GM10266 (cell line): ENCODE data around the gene RBM20.
"Not testable (repeated sequence)": the region's sequence is repeated elsewhere in the genome, so short reads cannot be mapped to it uniquely, and the experiment has no call there.

Experiments
- DNase-seq: peaks from one replicate; pipeline ENCODE4 v3.0.0; 2012; ENCODE audit errors: extremely low spot score
- CTCF ChIP-seq: IDR thresholded peaks from 2 replicates; pipeline ENCODE4 v1.5.1; 2012; ENCODE audit warnings: mild to moderate bottlenecking, low read depth; ENCODE audit not compliant: control insufficient read depth, insufficient read depth; ENCODE audit errors: missing control alignments

Gene RBM20

GRCh38 chr10:110664483-110665420 is 20.6 kb downstream of the RBM20 start:
- DNase-seq: no peak
- no peak for TF ChIP-seq CTCF

DNA sequence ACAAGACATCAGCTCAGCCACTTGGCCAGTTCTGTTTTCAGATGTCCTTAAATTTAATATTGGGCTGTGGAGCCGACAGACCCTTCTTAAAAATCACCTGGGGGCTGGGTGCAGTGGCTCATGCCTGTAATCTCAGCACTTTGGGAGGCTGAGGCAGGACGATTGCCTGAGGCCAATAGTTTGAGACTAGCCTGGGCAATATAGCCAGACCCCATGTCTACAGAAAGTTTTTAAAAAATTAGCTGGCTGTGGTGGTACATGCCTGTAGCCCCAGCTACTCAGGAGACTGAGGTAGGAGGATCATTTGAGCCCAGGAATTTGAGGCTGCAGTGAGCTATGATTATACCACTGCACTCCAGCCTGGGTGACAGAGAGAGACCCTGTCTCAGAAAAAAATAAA is 22.1 kb downstream of the RBM20 start:
- DNase-seq: not testable (repeated sequence)

GRCh38 chr10:110666673-110667072 is 22.5 kb downstream of the RBM20 start:
- DNase-seq: no peak
- TF ChIP-seq CTCF: no peak

- no peak for DNase-seq
- no peak for TF ChIP-seq CTCF
These were observed 23.6 kb downstream of the RBM20 start for GRCh38 chr10:110667620-110668343.

DNA sequence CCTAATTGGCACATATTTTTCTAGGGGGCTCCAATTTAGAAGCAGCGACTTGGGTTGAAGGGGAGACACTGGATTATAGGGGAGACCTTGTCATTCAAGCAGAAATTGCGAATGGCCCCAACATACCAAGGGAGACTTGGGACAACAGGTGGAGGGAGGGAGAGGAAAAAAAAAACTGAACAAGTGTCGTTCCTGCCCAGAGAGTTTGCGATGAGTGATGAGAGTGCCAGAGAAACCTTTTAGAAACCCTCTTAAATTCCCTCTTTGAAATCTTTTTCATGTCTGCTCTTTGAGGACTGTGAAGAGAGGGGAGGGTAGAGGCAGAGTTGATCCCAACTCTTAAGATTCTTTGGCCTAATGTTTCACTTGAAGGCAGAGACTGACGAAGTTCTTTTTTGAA is 24.3 kb downstream of the RBM20 start:
- no peak for DNase-seq
- TF ChIP-seq CTCF: no peak

GRCh38 chr10:110670335-110670734 is 26.2 kb downstream of the RBM20 start:
- TF ChIP-seq CTCF: no peak
- DNase-seq: no peak

GRCh38 chr10:110671788-110672579 is 27.8 kb downstream of the RBM20 start:
- peak; percentile 80 for TF ChIP-seq CTCF
- DNase-seq: peak; percentile 79
